Activated B cell treated with CpG ODN at 0.5 μM for 24 hours (primary cell): ENCODE results near the gene SLK. TPM values are rescaled to one million over a fixed set of nuclear protein-coding genes. Genes with fewer than 3 reads are reported as not detected.

Source experiments
- ATAC-seq: fragments of 200-7000 bp; cut with Tn5 transposase; one replicate; pipeline ENCODE4 v1.10.0; 2021; ENCODE audit warnings: low read depth, mild to moderate bottlenecking, moderate library complexity
- CTCF ChIA-PET: fragments of 350-600 bp; sonication (Branson Sonifier 250); formaldehyde crosslinking; loops from one replicate; lab custom pipeline; 2021; ENCODE audit warnings: antibody characterized with exemption; lab: Charles Lee
- POLR2A ChIA-PET: fragments of 350-600 bp; sonication (Branson Sonifier 250); formaldehyde crosslinking; loops from one replicate; lab custom pipeline; 2021; ENCODE audit warnings: antibody characterized with exemption; lab: Charles Lee
- DNase-seq: peaks from one replicate; pipeline ENCODE4 v3.0.0; 2022
- H3K27ac Mint-ChIP-seq: one replicate; pipeline ENCODE4 v1.8.0; 2020; ENCODE audit warnings: mixed read lengths
- H3K27me3 Mint-ChIP-seq: one replicate; pipeline ENCODE4 v1.8.0; 2021; ENCODE audit warnings: mixed read lengths
- H3K36me3 Mint-ChIP-seq: one replicate; pipeline ENCODE4 v1.8.0; 2021; ENCODE audit warnings: low read depth, mixed read lengths
- H3K4me1 Mint-ChIP-seq: one replicate; pipeline ENCODE4 v1.8.0; 2021; ENCODE audit warnings: mixed read lengths
- H3K4me3 Mint-ChIP-seq: one replicate; pipeline ENCODE4 v1.8.0; 2020; ENCODE audit warnings: mild to moderate bottlenecking, mixed read lengths
- H3K9me3 Mint-ChIP-seq: one replicate; pipeline ENCODE4 v1.8.0; 2020; ENCODE audit warnings: mixed read lengths
- CTCF ChIP-seq: fragments of 200-600 bp; IDR thresholded peaks from one replicate; pipeline ENCODE4 v1.8.0; 2022; ENCODE audit warnings: antibody characterized with exemption, mild to moderate bottlenecking
- intact Hi-C: fragments of 100-400 bp; cut with micrococcal nuclease; formaldehyde crosslinking; loops from one replicate; pipeline ENCODE4 v1.15.1; 2024
- total RNA-seq: library from RNA; stranded (reverse); gene quantifications from 2 replicates; pipeline ENCODE4 v1.2.3, GENCODE V29; 2022

Gene SLK
- total RNA-seq, 1 donor from 2014 or later = 14.0 TPM

GRCh38 chr10:103949728-103950127, 17.2 kb upstream of the SLK start:
- TF ChIP-seq CTCF = no peak
- POLR2A ChIA-PET = no interaction called here
- ATAC-seq (no peak), DNase-seq (no peak)
- Mint-ChIP-seq H3K27me3 (peaks cover 12% of the 10 kb centered on the region), H3K27ac (no peak overlapping the region), H3K4me1 (peaks cover 5% of the 10 kb centered on the region), H3K9me3 (no peaks in the 10 kb centered on the region), H3K4me3 (no peak overlapping the region), H3K36me3 (no peaks in the 10 kb centered on the region)
- CTCF ChIA-PET = interaction anchor here (1.3 kb wide), 1 partner anchor 64 kb away, joined by 3 read pairs; no protein-coding TSS in a partner anchor
- intact Hi-C loops = no loop called here

DNA sequence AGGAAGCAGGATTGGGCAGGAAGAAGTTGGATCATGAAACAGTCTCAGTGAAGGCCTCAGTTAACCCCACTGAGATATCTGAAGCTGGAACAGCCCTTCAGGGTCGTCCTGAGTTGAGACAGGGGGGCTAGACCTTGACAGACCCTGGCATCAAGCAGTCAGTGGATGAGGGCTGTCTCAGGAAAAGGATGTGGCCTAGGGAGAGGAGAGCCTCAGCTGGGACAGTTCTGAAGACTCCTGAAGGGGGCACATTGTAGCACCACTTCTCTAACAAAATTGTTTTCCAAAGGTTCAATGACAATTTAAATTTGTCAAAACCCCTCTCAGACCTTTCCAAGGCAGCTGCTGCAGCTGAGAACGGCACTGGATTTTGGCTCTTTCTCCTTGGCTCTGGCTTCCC, 15.8 kb upstream of the SLK start:
- intact Hi-C loops = no loop called here
- ATAC-seq (no peak), DNase-seq (no peak)
- Mint-ChIP-seq H3K4me3 (no peak overlapping the region), H3K27me3 (peaks cover 15% of the 10 kb centered on the region), H3K27ac (no peak overlapping the region), H3K36me3 (no peaks in the 10 kb centered on the region), H3K4me1 (peaks cover 5% of the 10 kb centered on the region), H3K9me3 (no peaks in the 10 kb centered on the region)
- ChIA-PET CTCF (no interaction called here), POLR2A (no interaction called here)
- TF ChIP-seq CTCF = no peak

- no peaks in the 10 kb centered on the region for H3K36me3 Mint-ChIP-seq
- ATAC-seq (no peak), DNase-seq (no peak)
- no peaks in the 10 kb centered on the region for H3K9me3 Mint-ChIP-seq
- H3K27ac Mint-ChIP-seq = no peak overlapping the region
- peaks cover 20% of the 10 kb centered on the region for H3K27me3 Mint-ChIP-seq
- TF ChIP-seq CTCF = no peak
- ChIA-PET CTCF (no interaction called here), POLR2A (no interaction called here)
- H3K4me3 Mint-ChIP-seq = no peak overlapping the region
- H3K4me1 Mint-ChIP-seq = peaks cover 5% of the 10 kb centered on the region
- intact Hi-C loops = no loop called here
These were observed 15.0 kb upstream of the SLK start for GRCh38 chr10:103951942-103952341.

GRCh38 chr10:103954543-103954942, 12.4 kb upstream of the SLK start:
- CTCF ChIA-PET = no interaction called here

GRCh38 chr10:103958996-103959395, 7.9 kb upstream of the SLK start:
- H3K27ac Mint-ChIP-seq = no peak overlapping the region
- ATAC-seq (no peak), DNase-seq (no peak)
- H3K27me3 Mint-ChIP-seq = peaks cover 12% of the 10 kb centered on the region
- no peak overlapping the region for H3K4me3 Mint-ChIP-seq
- H3K36me3 Mint-ChIP-seq = no peaks in the 10 kb centered on the region
- no peaks in the 10 kb centered on the region for H3K9me3 Mint-ChIP-seq
- ChIA-PET CTCF (no interaction called here), POLR2A (no interaction called here)
- intact Hi-C loops = no loop called here
- no peaks in the 10 kb centered on the region for H3K4me1 Mint-ChIP-seq
- TF ChIP-seq CTCF = no peak

More at GRCh38 chr10:103954543-103954942, 12.4 kb upstream of the SLK start:
- no peak for TF ChIP-seq CTCF
- POLR2A ChIA-PET = no interaction called here
- Mint-ChIP-seq H3K9me3 (no peaks in the 10 kb centered on the region), H3K4me3 (no peak overlapping the region), H3K4me1 (no peaks in the 10 kb centered on the region), H3K27me3 (peaks cover 17% of the 10 kb centered on the region), H3K36me3 (no peaks in the 10 kb centered on the region), H3K27ac (no peak overlapping the region)
- intact Hi-C loops = no loop called here
- DNase-seq = no peak
- no peak for ATAC-seq
